ENCODE results near the gene FAIM.
"Not testable (repeated sequence)": the region's sequence is repeated elsewhere in the genome, so short reads cannot be mapped to it uniquely, and the experiment has no call there.

The FAIM gene
- long read RNA-seq, donor 1, transcript FAIM-203 (5 exons, 927 nt): minor isoform, 8 of 27 reads
- long read RNA-seq, donor 1, transcript FAIM-204 (5 exons, 946 nt): major isoform, 13 of 27 reads
- long read RNA-seq, donor 1, partial matches to known transcripts: 5 of 27 reads
- long read RNA-seq, donor 1, other reads (novel, unspliced or antisense): 0 of 27 reads
- long read RNA-seq, donor 2, transcript FAIM-204 (5 exons, 946 nt): major isoform, 5 of 9 reads
- long read RNA-seq, donor 2, partial matches to known transcripts: 0 of 9 reads
- long read RNA-seq, donor 2, other reads (novel, unspliced or antisense): 0 of 9 reads
- long read RNA-seq, donor 3, partial matches to known transcripts: 0 of 5 reads
- long read RNA-seq, donor 3, other reads (novel, unspliced or antisense): 0 of 5 reads
- long read RNA-seq, donor 4, partial matches to known transcripts: 0 of 8 reads
- long read RNA-seq, donor 4, other reads (novel, unspliced or antisense): 0 of 8 reads
- long read RNA-seq, donor 5, transcript FAIM-204 (5 exons, 946 nt): major isoform, 5 of 12 reads
- long read RNA-seq, donor 5, partial matches to known transcripts: 0 of 12 reads
- long read RNA-seq, donor 5, other reads (novel, unspliced or antisense): 0 of 12 reads
- long read RNA-seq, donor 6, transcript FAIM-204 (5 exons, 946 nt): major isoform, 7 of 14 reads
- long read RNA-seq, donor 6, transcript FAIM-203 (5 exons, 927 nt): major isoform, 7 of 14 reads
- long read RNA-seq, donor 6, partial matches to known transcripts: 0 of 14 reads
- long read RNA-seq, donor 6, other reads (novel, unspliced or antisense): 0 of 14 reads
- long read RNA-seq, donor 7, transcript FAIM-204 (5 exons, 946 nt): major isoform, 6 of 11 reads
- long read RNA-seq, donor 7, transcript FAIM-203 (5 exons, 927 nt): minor isoform, 5 of 11 reads
- long read RNA-seq, donor 7, partial matches to known transcripts: 0 of 11 reads
- long read RNA-seq, donor 7, other reads (novel, unspliced or antisense): 0 of 11 reads
- long read RNA-seq, donor 8, transcript FAIM-203 (5 exons, 927 nt): major isoform, 5 of 9 reads
- long read RNA-seq, donor 8, partial matches to known transcripts: 0 of 9 reads
- long read RNA-seq, donor 8, other reads (novel, unspliced or antisense): 0 of 9 reads

- peak; percentile 99 for DNase-seq
These were observed at the start of gene FAIM for GRCh38 chr3:138608322-138609135. Gene FAIM (plus strand): TSS chr3:138608771. CDS start chr3:138619727, 10,956 bp downstream.

GRCh38 chr3:138559134-138559533, 49.4 kb upstream of the FAIM start:
- no peak for DNase-seq

DNA sequence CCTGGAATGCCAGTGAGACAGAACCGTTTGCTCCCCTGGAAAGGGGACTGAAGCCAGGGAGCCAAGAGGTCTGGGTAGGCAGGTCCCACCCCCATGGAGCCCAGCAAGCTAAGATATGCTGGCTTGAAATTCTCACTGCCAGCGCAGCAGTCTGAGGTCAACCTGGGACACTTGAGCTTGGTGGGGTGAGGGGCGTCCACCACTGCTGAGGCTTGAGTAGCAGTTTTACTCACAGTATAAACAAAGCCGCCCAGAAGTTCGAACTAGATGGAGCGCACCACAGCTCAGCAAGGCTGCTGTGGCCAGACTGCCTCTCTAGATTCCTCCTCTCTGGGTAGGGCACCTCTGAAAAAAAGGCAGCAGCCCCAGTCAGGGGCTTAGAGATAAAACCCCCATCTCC, 48.1 kb upstream of the FAIM start:
- DNase-seq: no peak

- not testable (repeated sequence) for DNase-seq
These were observed 45.7 kb upstream of the FAIM start for GRCh38 chr3:138562902-138563301.

- not testable (repeated sequence) for DNase-seq
These were observed 42.3 kb upstream of the FAIM start for GRCh38 chr3:138566293-138566692.

GRCh38 chr3:138567403-138567802, 41.2 kb upstream of the FAIM start:
- no peak for DNase-seq

DNA sequence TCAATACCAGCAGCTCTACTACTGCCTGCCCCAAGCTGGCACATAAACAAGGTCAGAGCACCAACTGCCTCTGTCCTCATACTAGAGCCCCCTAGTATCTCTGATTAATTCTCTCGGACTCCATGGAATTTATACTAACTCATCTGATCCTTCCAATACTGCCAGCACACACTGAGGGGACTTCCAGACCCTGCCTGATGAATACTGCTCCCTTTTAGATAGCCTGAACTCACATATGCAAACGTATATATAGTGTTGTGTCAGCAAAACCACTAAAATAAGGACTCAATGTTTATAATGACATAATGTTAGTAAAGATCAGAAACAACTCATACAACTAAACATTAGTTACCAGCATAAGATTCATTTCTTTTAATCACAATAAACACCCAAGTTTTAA, 39.5 kb upstream of the FAIM start:
- DNase-seq: no peak

DNA sequence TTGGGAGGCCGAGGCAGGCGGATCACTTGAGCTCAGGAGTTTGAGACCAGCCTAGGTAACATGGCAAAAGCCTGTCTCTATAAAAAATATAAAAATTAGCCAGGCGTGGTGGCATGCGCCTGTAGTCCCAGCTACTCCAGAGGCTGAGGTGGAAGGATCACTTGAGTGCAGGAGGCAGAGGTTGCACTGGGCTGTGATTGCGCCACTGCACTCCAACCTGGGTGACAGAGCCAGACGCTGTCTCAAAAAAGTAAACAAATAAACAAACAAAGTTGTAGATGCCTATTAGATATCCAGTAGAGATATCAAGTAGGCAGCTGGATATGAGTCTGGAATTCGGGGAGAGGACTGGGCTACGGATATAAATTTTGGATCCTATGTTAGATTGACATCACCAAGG, 38.9 kb upstream of the FAIM start:
- DNase-seq: not testable (repeated sequence)

DNA sequence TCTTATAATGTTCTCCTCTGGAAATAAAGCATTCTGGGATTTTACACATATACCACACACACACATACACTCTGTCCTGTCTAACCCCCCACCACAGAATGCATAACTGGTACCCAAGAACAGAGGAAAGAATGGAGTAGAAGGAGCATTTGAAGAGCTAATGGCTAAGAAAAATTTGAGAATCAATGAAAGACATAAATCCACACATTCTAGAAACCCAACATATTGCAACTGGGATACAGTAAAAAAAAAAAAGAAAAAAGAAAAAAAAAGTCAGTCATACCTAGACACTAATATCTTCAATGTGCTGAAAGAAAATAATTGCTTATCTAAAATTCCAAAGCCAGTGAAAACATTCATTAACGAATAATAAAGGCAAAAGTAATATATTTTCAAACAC, 35.4 kb upstream of the FAIM start:
- no peak for DNase-seq

- no peak for DNase-seq
These were observed 30.4 kb upstream of the FAIM start for GRCh38 chr3:138578141-138578540.

- DNase-seq: no peak
These were observed 29.5 kb upstream of the FAIM start for GRCh38 chr3:138578961-138579574.

DNA sequence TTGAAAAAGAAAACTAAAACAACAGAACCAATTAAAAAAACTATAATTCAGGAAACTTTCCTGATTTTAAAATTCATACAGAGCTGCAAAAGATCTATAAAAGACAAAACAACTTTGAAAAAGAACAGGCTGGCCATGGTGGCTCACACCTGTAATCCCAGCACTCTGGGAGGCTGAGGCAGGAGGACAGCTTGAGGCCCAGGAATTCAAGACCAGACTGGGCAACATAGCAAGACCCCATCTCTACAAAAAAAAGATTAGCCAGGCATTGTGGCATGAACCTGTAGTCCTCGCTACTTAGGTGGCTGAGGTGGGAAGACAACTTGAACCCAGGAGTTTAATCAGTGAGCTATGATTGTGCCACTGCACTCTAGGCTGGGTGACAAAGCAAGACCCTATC, 21.2 kb upstream of the FAIM start:
- no peak for DNase-seq

- no peak for DNase-seq
These were observed 20.1 kb upstream of the FAIM start for GRCh38 chr3:138588445-138588844.

GRCh38 chr3:138591392-138591791, 17.2 kb upstream of the FAIM start:
- DNase-seq: no peak

- DNase-seq: no peak
These were observed 15.0 kb upstream of the FAIM start for GRCh38 chr3:138593488-138594149.

DNA sequence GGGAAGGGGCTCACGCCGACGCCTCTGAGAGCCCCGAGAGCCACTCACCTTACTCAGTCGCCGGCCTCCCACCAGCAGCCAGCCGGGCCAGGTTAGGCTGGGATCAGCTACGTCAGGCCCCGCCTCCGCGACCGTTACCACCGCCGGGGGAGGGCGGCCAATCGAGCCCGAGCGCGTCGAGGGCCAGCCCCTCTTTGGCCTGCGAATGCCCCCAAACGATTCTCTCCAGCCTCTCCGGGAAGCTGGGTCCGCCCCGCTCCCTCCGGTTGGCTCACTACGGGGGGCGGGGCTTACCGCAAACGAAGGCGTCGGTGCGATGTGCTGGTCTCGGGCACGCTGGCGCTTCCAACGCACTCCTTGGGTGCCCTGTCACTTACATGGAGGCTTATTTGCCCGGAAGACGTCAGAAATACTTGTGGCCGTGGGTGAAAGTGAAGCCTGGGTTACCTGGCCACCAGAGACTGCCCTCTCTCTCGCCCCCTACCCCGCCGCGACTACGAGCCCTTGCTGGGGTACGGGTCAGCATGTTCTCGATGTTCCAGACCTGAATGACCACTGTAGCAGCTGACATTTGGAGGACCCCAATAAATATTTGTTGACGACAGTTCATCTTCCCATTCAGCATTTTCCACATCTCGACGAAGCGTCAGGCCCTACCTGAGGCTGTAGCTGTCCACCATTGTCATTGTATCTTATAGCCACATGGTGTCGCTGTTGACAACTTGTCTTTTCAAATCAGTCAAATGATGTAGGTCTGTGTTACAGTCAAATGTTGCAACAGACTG, 14.2 kb upstream of the FAIM start, which contains the start of gene CEP70:
Gene CEP70, minus strand, starts transcription at position 111 of the 785 bp plus-strand sequence. CDS start 21,333 bp downstream, outside the sequence.
- peak; percentile 96 for DNase-seq

DNA sequence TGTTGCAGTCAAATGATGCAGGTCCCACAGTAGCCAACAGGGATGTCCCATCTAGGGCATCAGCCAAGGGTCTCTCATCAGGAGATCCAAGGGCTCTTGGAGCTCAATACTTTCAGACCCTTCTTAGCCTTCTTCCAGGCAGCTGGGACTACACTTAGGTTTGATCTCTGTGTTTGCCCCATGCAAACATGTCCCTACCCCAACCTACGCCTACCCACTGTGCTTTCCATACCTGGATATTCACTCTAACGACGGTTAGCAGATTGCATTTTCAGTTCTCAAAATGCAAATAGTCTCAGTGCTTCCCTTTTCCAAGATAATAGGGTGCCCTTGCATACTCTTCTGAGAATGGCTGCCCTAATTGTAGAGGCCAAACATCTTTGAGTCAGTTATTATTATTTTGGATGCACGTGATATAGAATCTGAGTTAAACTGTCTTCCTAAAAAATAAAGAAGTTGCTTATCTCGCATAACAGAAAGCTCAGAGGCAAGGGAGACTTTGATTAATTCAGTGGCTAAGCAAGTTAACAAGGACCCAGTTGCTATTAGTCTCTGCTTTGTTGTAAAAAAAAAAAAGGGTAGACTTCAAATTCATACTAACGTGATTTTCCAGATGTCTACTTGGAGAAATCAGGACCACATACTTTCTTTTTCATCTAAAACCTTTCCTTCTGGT, 13.5 kb upstream of the FAIM start:
- no peak for DNase-seq

DNA sequence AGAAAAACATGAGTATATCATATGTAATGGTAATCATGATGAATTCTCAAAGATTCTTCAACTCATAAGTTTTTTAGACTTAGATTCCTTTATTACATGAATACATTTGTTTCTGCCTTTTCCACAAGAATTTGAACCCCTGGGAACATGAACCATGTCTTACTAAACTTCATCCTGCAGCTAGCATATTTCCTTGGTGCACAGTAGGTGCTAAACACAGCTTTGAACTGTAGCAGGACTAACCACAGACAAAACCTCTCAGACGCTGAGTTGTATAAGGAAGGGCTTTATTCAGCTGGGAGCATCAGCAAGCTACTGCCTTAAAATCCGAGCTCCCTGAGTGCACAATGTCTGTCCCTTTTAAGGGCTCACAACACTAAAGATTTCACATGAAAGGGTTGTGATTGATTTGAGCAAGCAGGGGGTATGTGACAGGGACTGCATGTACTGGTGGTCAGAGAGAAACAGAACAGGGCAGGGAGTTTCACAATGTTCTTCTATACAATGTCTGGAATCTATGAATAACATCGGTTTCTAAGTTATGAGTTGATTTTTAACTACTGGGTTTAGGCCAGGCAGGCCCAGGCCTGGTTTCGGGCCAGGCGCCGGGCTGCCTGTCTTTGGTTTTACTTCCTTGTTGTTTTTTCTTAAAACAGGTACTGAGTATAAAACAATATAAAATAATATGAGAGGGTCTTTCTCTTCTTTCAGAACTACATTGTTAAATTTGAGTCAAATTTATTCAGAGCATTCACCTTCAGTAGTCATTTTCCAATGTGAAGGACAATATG, 11.2 kb upstream of the FAIM start:
- not testable (repeated sequence) for DNase-seq
